SK-N-SH treated with all-trans-retinoic acid at 6 μM for 48 hours (cell line): ENCODE data around the gene CPAMD8.

Source experiments
- ATAC-seq: fragments of 200-7000 bp; cut with Tn5 transposase; 3 replicates; pipeline ENCODE4 v1.9.1; 2020; ENCODE audit warnings: mild to moderate bottlenecking, moderate library complexity
- ARNTL ChIP-seq: fragments of 450-650 bp; formaldehyde crosslinking; IDR thresholded peaks from 2 replicates; pipeline ENCODE4 v1.5.0; 2020; ENCODE audit warnings: low read depth, mild to moderate bottlenecking, moderate library complexity, borderline replicate concordance
- BACH2 ChIP-seq: fragments of 250-450 bp; sonication (Bioruptor Pico); IDR thresholded peaks from 2 replicates; pipeline ENCODE4 v1.9.0; 2021; ENCODE audit warnings: mild to moderate bottlenecking, borderline replicate concordance
- CREB5 ChIP-seq: fragments of 250-450 bp; sonication (Bioruptor Pico); IDR thresholded peaks from 2 replicates; pipeline ENCODE4 v1.5.1; 2020; ENCODE audit warnings: low read depth, mild to moderate bottlenecking, moderate library complexity
- CSDC2 ChIP-seq: fragments of 250-450 bp; sonication (Bioruptor Pico); IDR thresholded peaks from 2 replicates; pipeline ENCODE4 v1.5.0; 2020; ENCODE audit warnings: mild to moderate bottlenecking, moderate library complexity
- CSRNP3 ChIP-seq: fragments of 250-450 bp; sonication (Bioruptor Pico); IDR thresholded peaks from 2 replicates; pipeline ENCODE4 v1.5.1; 2021; ENCODE audit warnings: mild to moderate bottlenecking, moderate library complexity
- ESRRG ChIP-seq: fragments of 250-450 bp; sonication (Bioruptor Pico); IDR thresholded peaks from 2 replicates; pipeline ENCODE4 v1.6.1; 2021; ENCODE audit warnings: mild to moderate bottlenecking
- GLIS3 ChIP-seq: fragments of 250-450 bp; sonication (Bioruptor Pico); IDR thresholded peaks from 2 replicates; pipeline ENCODE4 v1.5.0; 2020; ENCODE audit warnings: mild to moderate bottlenecking, moderate library complexity
- ISL1 ChIP-seq: fragments of 250-450 bp; sonication (Bioruptor Pico); IDR thresholded peaks from 2 replicates; pipeline ENCODE4 v2.1.2; 2022; ENCODE audit warnings: mild to moderate bottlenecking, moderate library complexity
- OSR1 ChIP-seq: fragments of 250-450 bp; sonication (Bioruptor Pico); IDR thresholded peaks from 2 replicates; pipeline ENCODE4 v1.8.0; 2022; ENCODE audit warnings: moderate library complexity, mild to moderate bottlenecking, inconsistent platforms
- PATZ1 ChIP-seq: fragments of 250-450 bp; sonication (Bioruptor Pico); IDR thresholded peaks from 2 replicates; pipeline ENCODE4 v1.8.0; 2020; ENCODE audit warnings: mild to moderate bottlenecking, moderate library complexity, borderline replicate concordance
- PPARA ChIP-seq: fragments of 250-450 bp; sonication (Bioruptor Pico); IDR thresholded peaks from 2 replicates; pipeline ENCODE4 v1.5.0; 2020; ENCODE audit warnings: mild to moderate bottlenecking, borderline replicate concordance
- RARB ChIP-seq: fragments of 250-450 bp; sonication (Bioruptor Pico); IDR thresholded peaks from 2 replicates; pipeline ENCODE4 v1.8.0; 2021; ENCODE audit warnings: mild to moderate bottlenecking, moderate library complexity
- TCF4 ChIP-seq: fragments of 250-450 bp; sonication (Bioruptor Pico); IDR thresholded peaks from 2 replicates; pipeline ENCODE4 v1.8.0; 2021; ENCODE audit warnings: mild to moderate bottlenecking, moderate library complexity, borderline replicate concordance
- TOX ChIP-seq: fragments of 250-450 bp; sonication (Bioruptor Pico); IDR thresholded peaks from 2 replicates; pipeline ENCODE4 v1.8.0; 2021; ENCODE audit warnings: mild to moderate bottlenecking, moderate library complexity, borderline replicate concordance
- TSHZ2 ChIP-seq: fragments of 250-450 bp; sonication (Bioruptor Pico); IDR thresholded peaks from 2 replicates; pipeline ENCODE4 v1.5.0; 2020; ENCODE audit warnings: mild to moderate bottlenecking, moderate library complexity
- ZC3H10 ChIP-seq: fragments of 250-450 bp; sonication (Bioruptor Pico); IDR thresholded peaks from 2 replicates; pipeline ENCODE4 v1.5.1; 2021; ENCODE audit warnings: mild to moderate bottlenecking, moderate library complexity
- ZFP3 ChIP-seq: fragments of 250-450 bp; sonication (Bioruptor Pico); IDR thresholded peaks from 2 replicates; pipeline ENCODE4 v1.5.0; 2020; ENCODE audit warnings: mild to moderate bottlenecking, moderate library complexity
- ZNF565 ChIP-seq: fragments of 450-650 bp; formaldehyde crosslinking; conservative IDR thresholded peaks from 2 replicates; pipeline ENCODE4 v1.5.0; 2020; ENCODE audit warnings: low read depth, mild to moderate bottlenecking, moderate library complexity
- ZNF70 ChIP-seq: fragments of 450-650 bp; formaldehyde crosslinking; IDR thresholded peaks from 2 replicates; pipeline ENCODE4 v1.5.0; 2020; ENCODE audit warnings: mild to moderate bottlenecking, moderate library complexity
- ZNF8 ChIP-seq: fragments of 450-650 bp; formaldehyde crosslinking; IDR thresholded peaks from 2 replicates; pipeline ENCODE4 v1.5.0; 2020; ENCODE audit warnings: mild to moderate bottlenecking, moderate library complexity

The CPAMD8 gene

GRCh38 chr19:17045907-17046502 lies 19.4 kb upstream of the CPAMD8 start:
- no peak for TF ChIP-seq OSR1 (CRISPR knock-in tag)
- TF ChIP-seq ARNTL (CRISPR knock-in tag) = no peak

GRCh38 chr19:17043744-17044143 lies 17.1 kb upstream of the CPAMD8 start:
- no peak for ATAC-seq
- no peak for TF ChIP-seq CSDC2

More at GRCh38 chr19:17045907-17046502, 19.4 kb upstream of the CPAMD8 start:
- ATAC-seq = no peak

GRCh38 chr19:17041976-17042375 lies 15.4 kb upstream of the CPAMD8 start:
- no peak for TF ChIP-seq RARB
- TF ChIP-seq ESRRG = no peak
- no peak for TF ChIP-seq ISL1 (CRISPR knock-in tag)
- TF ChIP-seq GLIS3 (CRISPR knock-in tag) = no peak
- ATAC-seq = no peak; the same call in 2 of the 3 replicates

GRCh38 chr19:17037966-17038500 lies 11.4 kb upstream of the CPAMD8 start:
- peak; percentile 42; the same call in 2 of the 3 replicates for ATAC-seq
- TF ChIP-seq CSRNP3 (no peak), ESRRG (no peak), TOX (CRISPR knock-in tag) (no peak), ZNF8 (no peak), GLIS3 (CRISPR knock-in tag) (no peak), OSR1 (CRISPR knock-in tag) (no peak), ZNF565 (no peak), TSHZ2 (no peak), CREB5 (no peak), PPARA (CRISPR knock-in tag) (no peak), BACH2 (CRISPR knock-in tag) (no peak), PATZ1 (no peak), RARB (no peak), ZC3H10 (CRISPR knock-in tag) (no peak), TCF4 (CRISPR knock-in tag) (no peak)

- no peak for TF ChIP-seq ESRRG
Measured at GRCh38 chr19:17037184-17037583, 10.6 kb upstream of the CPAMD8 start.

GRCh38 chr19:17036640-17037039 lies 10.0 kb upstream of the CPAMD8 start:
- ATAC-seq = no peak
- TF ChIP-seq ZNF70 (CRISPR knock-in tag) = no peak
- TF ChIP-seq ZFP3 (CRISPR knock-in tag) = no peak

More at GRCh38 chr19:17037184-17037583, 10.6 kb upstream of the CPAMD8 start:
- ATAC-seq = no peak
